Measurements from ENCODE around the gene KCTD16.
A peak's percentile ranks its signal among the peaks of the same experiment; 100 is the strongest.

KCTD16 gene

GRCh38 chr5:144194144-144194543 is 23.5 kb downstream of the KCTD16 start:
- H3K36me3 ChIP-seq (replicated peaks) = no peaks in the 10 kb centered on the region
- H3K27ac ChIP-seq = no peak overlapping the region
- no peak for DNase-seq
- no peak overlapping the region for H3K4me3 ChIP-seq (ENCODE audit: low read depth, low read length)
- in situ Hi-C loops (cut with HindIII; ENCODE audit: low pct_ligation_motif_present, low sequenced_read_pairs) = no loop called here
- no peak for TF ChIP-seq CTCF (IDR thresholded peaks at IDR 0.05; ENCODE audit: low read depth, low read length, missing control alignments)
- no peaks in the 10 kb centered on the region for H3K27me3 ChIP-seq (replicated peaks)

GRCh38 chr5:144195448-144195847 is 24.8 kb downstream of the KCTD16 start:
- in situ Hi-C loops (cut with HindIII; ENCODE audit: low pct_ligation_motif_present, low sequenced_read_pairs) = no loop called here
- TF ChIP-seq CTCF (IDR thresholded peaks at IDR 0.05; ENCODE audit: low read depth, low read length, missing control alignments) = no peak
- Histone ChIP-seq H3K27ac (no peak overlapping the region), H3K27me3 (replicated peaks) (no peaks in the 10 kb centered on the region), H3K4me3 (ENCODE audit: low read depth, low read length) (no peak overlapping the region), H3K36me3 (replicated peaks) (no peaks in the 10 kb centered on the region)
- no peak for DNase-seq

GRCh38 chr5:144196612-144197011 is 25.9 kb downstream of the KCTD16 start:
- H3K4me3 ChIP-seq (ENCODE audit: low read depth, low read length) = no peak overlapping the region
- no peaks in the 10 kb centered on the region for H3K36me3 ChIP-seq (replicated peaks)
- no peaks in the 10 kb centered on the region for H3K27me3 ChIP-seq (replicated peaks)
- peak; percentile 9 for TF ChIP-seq CTCF (IDR thresholded peaks at IDR 0.05; ENCODE audit: low read depth, low read length, missing control alignments)
- no peak for DNase-seq
- in situ Hi-C loops (cut with HindIII; ENCODE audit: low pct_ligation_motif_present, low sequenced_read_pairs) = no loop called here
- no peak overlapping the region for H3K27ac ChIP-seq

- DNase-seq = no peak
- in situ Hi-C loops (cut with HindIII; ENCODE audit: low pct_ligation_motif_present, low sequenced_read_pairs) = no loop called here
- H3K4me3 ChIP-seq (ENCODE audit: low read depth, low read length) = no peak overlapping the region
- no peaks in the 10 kb centered on the region for H3K36me3 ChIP-seq (replicated peaks)
- no peak for TF ChIP-seq CTCF (IDR thresholded peaks at IDR 0.05; ENCODE audit: low read depth, low read length, missing control alignments)
- peak overlapping the region; percentile 24 for H3K27ac ChIP-seq
- H3K27me3 ChIP-seq (replicated peaks) = no peaks in the 10 kb centered on the region
Measured at GRCh38 chr5:144198386-144198785, 27.7 kb downstream of the KCTD16 start.

GRCh38 chr5:144201588-144201987 is 30.9 kb downstream of the KCTD16 start:
- no peaks in the 10 kb centered on the region for H3K27me3 ChIP-seq (replicated peaks)
- H3K27ac ChIP-seq = no peak overlapping the region
- in situ Hi-C loops (cut with HindIII; ENCODE audit: low pct_ligation_motif_present, low sequenced_read_pairs) = no loop called here
- no peak for DNase-seq
- no peaks in the 10 kb centered on the region for H3K36me3 ChIP-seq (replicated peaks)
- no peak for TF ChIP-seq CTCF (IDR thresholded peaks at IDR 0.05; ENCODE audit: low read depth, low read length, missing control alignments)
- no peak overlapping the region for H3K4me3 ChIP-seq (ENCODE audit: low read depth, low read length)

- Histone ChIP-seq H3K36me3 (replicated peaks) (no peaks in the 10 kb centered on the region), H3K27ac (no peak overlapping the region), H3K4me3 (ENCODE audit: low read depth, low read length) (no peak overlapping the region), H3K27me3 (replicated peaks) (no peaks in the 10 kb centered on the region)
- in situ Hi-C loops (cut with HindIII; ENCODE audit: low pct_ligation_motif_present, low sequenced_read_pairs) = no loop called here
- no peak for DNase-seq
- TF ChIP-seq CTCF (IDR thresholded peaks at IDR 0.05; ENCODE audit: low read depth, low read length, missing control alignments) = no peak
Measured at GRCh38 chr5:144202072-144202471, 31.4 kb downstream of the KCTD16 start.

All from brain microvascular endothelial cell (primary cell).